Stimulated activated CD4-positive, alpha-beta T cell treated with anti-CD3 and anti-CD28 coated beads, Interleukin-1b, Interleukin-23, amount 100 ng/mL, for 1 hour (primary cell): Measurements from ENCODE around the gene MALT1.

Experiments used
- DNase-seq, 2 donors: peaks; one replicate each; pipeline ENCODE4 v3.0.0-alpha.2; 2020; ENCODE audit warnings: low read depth in 2 of 2

MALT1 gene

DNA sequence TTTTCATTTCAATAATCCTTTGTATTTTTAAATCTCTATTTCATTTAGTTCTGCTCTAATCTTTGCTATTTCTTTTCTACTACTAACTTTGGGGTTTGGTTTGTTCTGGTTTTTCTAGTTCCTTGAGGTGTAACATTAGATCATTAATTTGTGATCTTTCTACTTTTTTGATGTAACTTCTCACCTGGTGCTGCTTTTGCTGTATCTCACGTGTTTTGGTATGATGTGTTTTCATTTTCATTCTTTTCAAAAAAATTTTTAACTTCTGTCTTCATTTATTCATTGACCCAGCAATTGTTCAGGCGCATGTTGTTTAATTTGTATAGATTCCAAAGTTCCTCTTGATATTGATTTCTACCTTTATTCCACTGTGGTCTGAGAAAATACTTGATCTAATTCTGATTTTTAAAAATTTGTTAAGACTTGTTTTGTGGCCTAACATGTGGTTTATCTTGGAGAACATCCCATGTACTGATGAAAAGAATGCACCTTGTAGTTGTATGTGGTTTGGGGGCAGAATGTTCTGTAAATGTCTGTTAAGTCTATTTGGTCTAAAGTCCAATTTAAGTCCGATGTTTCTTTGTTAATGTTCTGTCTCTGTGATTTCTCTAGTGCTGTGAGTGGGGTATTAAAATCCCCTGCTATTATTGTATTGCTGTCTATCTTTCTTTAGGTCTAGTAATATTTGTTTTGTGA is 17.3 kb upstream of the MALT1 start:
- DNase-seq = no peak

DNA sequence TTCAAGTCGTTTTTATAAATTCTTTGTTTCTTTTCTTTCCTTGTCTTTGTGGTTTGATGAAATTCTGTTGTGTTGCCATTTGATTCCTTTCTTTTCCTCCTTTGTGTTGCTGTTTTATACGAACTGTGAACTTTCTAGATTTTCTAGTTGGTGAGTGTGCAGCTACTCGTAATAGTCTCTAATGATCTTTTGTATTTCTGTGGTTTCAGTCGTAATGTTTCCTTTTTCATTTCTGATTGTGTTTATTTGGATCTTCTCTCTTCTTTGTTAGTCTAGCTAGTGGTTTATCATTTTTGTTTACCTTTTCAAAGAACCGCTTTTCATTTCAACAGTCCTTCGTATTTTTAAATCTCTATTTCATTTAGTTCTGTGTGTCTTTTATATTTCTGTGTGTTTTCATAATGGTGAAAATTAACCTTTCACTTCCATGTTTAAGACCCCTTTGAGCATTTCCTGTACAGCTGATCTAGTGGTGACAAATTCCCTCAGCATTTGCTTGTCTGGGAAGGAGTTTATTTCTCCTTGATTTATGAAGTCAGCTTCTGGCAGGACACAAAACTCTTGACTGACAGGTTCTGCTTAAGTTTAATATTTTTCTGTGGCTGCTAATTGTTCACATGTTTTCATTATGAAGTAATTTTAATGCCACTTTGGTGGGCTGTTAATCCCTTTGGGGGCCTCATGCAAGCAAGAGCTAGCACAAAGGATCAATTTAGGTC is 16.2 kb upstream of the MALT1 start:
- no peak for DNase-seq

DNA sequence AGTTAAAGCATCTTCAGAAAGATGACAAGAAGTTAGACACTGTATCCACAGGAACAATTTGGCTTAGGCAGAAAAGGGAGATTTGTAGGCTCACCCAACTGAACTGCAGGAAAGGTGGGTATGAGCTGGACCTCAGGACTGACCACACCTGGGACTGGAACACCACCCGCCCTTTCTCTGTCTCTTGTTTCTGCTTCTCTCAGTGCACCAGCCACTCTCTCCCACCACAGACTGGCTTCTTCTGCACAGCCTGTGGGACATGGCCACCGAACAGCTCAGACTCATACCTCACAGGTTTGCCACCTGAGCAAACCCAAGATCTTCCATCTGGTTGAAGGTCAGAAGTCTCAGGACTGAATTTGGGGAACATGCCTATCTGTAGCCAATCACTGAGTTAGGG is 14.2 kb upstream of the MALT1 start:
- no peak for DNase-seq

GRCh38 chr18:58657494-58657893 is 13.8 kb upstream of the MALT1 start:
- no peak for DNase-seq

DNA sequence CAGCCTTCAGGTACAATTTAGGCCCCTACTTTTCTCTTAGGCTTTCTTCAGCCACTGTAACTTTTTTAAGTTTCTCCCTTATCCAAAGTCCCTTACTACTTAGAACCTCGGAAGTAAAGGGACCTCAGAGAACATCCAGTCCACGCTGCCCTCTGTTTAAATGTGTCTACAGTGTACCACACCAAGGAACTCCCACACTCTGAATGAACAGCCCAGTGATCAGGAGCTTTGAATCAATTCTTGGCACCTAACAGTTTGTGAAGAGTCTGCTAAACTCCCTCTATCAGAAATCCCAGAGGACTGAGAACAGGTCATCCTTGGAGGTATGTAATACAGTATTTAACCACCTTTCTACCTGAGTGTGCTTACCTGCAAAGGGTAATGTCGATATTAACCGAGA is 11.6 kb upstream of the MALT1 start:
- DNase-seq = no peak

GRCh38 chr18:58660915-58661314 is 10.3 kb upstream of the MALT1 start:
- DNase-seq = no peak

DNA sequence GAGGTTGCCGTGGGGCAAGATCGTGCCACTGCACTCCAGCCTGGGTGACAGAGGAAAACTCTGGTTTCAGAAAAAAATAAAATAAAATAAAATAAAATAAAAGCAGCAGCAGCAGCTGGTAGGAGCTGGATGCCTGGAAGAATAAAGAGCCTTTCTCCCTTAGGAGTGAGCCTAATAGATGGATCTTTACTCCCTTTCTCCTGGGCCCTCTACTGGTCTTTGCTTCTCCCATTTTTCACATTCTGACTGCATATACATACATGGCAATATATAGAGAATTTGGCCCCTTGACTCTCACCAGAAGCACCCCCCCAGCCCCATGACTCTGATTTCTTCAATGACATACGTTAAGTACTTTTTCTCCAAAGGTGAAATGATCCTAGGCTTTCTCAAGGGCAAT is 9.8 kb upstream of the MALT1 start:
- no peak for DNase-seq

DNA sequence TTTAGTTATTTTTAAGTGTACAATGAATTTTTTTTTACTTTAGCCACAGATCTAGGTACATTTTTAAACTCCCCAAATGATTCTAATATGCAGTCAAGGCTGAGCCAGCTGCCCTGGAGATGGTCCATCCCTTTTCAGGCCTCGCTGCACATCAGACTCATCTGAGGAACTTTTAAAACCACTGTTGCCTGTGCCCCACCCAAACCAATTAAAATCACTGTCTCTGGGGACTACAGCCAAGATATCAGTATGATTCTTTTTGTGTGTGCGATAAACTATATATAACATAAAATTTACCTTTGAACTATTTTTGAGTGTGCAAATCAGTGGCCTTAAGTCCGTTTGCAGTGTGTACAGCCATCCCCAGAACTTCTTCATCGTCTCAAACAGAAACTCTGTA is 9.1 kb upstream of the MALT1 start:
- no peak for DNase-seq

GRCh38 chr18:58666176-58666575 is 5.1 kb upstream of the MALT1 start:
- no peak for DNase-seq

GRCh38 chr18:58668211-58668610 is 3.1 kb upstream of the MALT1 start:
- no peak for DNase-seq

DNA sequence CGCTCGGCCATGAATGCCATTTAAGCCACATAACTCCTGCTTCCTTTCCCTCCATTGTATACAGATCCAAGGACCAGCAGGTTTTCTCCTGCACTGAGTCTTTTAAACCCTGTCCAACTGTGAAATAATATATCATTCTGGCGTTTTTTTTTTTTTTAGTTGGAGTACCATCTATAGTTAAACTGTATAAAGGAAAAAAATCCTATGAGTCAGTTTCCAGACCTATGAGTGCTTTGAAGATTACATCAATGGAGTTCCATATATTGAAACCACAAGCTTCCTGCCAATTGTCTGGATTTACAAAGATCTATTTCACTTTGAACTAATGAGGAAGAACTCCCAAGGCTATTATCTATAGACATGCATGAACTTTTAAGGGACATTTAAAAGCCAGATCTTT is 2.4 kb upstream of the MALT1 start:
- DNase-seq = no peak

DNA sequence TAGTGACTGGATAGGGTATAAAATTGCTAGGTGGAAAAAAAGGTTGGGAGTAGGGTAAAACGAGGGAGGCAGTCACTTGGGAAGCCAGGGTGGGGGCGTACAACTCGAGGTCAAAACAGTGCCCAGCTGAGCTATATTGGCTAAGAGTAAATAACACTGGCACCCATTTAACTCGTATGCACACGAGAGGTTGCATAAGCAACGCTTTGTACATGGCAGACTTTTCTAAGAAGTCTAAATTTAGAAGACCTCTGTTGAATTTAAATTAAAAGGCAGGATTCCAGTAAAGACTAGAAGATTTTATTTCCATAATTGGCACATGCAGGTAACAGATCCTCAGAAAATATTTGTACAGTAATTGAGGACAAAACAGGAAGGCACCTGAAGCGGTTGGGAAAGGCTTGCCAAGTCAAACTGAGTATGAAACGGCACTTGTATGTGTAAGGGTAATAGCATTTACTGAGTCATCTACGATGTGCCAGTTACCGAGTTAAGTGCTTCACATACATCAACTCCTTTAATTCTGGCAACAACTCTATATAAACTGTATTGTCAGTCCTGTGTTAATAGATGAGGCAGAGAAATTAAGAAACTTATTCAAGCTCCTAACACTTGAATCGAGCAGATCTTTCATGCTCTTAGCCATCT is 1.4 kb upstream of the MALT1 start:
- no peak for DNase-seq

DNA sequence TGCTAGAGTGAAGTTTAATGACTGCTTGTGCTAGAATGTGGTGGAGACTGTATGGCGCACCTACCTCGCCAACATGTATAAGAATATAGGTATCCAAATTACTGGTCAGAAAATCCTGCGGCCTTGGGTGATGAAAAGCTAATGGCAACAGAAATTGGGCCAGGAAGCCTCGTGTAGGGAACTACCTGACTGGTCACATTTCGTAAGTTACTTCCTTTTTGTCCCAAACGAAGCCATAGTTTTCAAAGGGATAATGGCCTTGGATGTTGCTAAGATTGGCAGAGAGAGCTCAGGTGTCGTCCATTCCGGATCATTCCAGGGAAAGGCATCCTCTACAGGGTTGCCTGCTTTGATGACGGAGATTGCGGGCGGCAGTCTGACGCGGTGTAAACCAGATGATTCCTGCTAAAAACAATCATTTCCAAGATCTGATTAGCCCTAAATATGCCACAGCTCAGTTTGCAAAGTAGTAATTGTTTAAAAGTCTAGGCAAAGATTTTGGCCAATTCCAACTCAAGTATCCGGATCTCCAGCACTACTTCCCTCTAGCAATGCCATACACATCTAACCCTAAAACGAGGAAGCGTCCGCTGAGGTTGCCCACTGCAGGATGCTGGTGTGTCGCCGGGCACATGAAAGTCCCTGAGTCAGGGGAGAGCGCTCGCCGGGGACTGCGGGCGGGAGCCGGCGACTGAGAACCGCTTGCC is 708 bp upstream of the MALT1 start:
- no peak for DNase-seq

DNA sequence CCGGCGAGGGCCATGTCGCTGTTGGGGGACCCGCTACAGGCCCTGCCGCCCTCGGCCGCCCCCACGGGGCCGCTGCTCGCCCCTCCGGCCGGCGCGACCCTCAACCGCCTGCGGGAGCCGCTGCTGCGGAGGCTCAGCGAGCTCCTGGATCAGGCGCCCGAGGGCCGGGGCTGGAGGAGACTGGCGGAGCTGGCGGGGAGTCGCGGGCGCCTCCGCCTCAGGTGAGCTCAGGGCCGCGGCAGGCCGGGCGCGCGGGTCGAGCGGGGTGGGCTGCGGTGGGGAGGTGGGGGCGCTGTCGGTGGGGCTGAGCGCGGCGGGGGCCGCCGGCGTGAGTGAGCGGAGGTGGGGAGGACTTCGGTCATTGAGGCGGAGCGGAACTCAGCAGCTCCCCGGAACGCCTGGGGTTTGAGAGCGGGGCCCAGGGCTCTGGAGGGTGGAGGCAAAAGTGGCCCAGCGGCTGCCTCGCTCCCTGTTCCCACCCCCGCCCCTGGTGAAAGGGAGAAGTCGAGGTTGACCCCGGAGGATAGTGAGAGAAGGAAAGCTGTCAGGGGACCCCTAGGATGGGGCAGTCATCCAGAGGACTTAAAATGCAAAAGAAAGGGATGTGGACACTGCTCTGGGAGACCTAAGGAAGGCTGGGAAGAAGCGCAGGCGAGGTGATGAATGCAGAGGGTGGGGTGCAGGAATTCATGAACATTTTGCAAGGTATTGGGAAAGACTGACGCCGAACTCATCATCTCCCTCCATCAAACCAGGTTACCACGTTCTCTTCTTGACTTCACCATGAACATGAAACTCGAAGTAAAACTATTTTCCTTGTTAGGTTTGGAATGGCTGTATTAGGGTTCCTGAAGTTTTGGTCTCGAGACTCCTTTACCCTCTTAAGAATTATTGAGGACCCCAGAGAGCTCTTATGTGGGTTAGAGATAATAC is 633 bp downstream of the MALT1 start:
- DNase-seq = no peak

DNA sequence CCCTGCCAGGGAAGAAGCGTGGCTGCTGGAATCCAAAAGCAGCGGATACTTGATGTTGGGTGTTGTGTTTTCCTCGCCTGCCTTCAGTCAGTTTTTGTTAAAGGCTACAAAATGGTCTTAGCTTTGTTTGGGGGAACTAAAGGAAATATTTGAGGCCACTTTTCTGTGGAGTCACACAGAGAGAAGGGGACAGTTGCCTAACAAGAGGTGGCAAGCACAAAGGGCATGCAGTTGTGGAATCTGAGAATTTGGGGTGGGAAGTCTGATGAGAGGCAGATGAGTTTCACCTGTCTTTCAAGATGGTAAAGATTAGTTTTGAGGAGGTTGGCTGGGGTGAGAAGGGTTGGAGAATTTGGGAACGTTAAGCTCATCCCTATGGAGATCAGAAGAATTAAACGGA is 2.9 kb downstream of the MALT1 start:
- DNase-seq = no peak

- DNase-seq = no peak
Observed at GRCh38 chr18:58674863-58675472, 3.7 kb downstream of the MALT1 start.

GRCh38 chr18:58676270-58676669 is 5.0 kb downstream of the MALT1 start:
- no peak for DNase-seq

DNA sequence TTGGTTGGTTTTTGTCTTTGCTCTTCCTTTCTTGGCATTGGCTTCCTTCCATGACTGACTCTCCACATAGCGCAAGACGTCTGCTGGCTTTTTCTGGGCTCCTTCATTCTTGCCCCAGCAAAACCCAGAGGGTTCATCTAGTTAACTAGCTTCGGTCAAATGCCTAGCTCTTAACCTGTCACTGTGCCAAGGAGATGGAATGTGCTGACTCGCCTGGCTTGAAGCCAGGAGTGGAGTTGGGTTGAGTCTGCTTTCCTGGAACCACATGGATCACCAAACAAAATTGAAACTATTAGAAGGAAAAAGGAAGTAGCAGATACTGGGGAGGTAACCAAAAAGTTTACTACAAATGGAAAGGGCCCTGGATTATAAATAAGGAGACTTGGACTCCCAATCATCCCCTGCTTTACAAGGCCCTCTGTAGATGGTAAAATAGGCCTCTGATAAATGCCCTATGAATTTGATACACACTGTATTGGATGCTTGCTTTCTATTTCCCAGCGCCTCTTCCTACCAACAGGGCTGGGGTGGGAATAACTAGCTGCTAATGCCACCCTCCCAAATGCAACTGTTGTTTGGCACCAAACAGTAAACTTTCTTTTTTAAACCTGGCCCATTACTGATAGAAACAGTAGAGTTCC is 11.3 kb downstream of the MALT1 start:
- no peak for DNase-seq

GRCh38 chr18:58687871-58688308 is 16.6 kb downstream of the MALT1 start:
- DNase-seq = peak in 1 of 2 donors; percentile 25

DNA sequence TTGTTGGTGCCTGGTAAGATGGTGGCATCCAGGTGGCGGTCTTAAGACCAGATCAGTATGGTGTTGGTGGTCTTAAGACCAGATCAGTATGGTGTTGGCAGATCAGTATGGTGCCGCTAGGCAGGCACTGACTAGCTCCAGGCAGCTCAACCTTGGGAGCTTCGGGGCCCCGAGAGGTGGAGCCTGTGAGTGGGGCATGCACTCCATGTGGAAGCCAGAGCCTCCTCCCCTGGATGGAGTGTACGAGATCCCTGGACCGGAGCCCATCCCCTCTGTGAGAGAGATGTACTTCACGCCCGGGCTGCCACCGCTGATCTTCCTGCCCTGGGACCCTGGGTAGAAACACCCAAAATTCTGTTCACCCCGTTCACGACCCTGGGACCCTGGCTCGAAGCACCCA is 19.0 kb downstream of the MALT1 start:
- no peak for DNase-seq
